ENCODE measurements around the gene TUBB2B.

The TUBB2B gene

DNA sequence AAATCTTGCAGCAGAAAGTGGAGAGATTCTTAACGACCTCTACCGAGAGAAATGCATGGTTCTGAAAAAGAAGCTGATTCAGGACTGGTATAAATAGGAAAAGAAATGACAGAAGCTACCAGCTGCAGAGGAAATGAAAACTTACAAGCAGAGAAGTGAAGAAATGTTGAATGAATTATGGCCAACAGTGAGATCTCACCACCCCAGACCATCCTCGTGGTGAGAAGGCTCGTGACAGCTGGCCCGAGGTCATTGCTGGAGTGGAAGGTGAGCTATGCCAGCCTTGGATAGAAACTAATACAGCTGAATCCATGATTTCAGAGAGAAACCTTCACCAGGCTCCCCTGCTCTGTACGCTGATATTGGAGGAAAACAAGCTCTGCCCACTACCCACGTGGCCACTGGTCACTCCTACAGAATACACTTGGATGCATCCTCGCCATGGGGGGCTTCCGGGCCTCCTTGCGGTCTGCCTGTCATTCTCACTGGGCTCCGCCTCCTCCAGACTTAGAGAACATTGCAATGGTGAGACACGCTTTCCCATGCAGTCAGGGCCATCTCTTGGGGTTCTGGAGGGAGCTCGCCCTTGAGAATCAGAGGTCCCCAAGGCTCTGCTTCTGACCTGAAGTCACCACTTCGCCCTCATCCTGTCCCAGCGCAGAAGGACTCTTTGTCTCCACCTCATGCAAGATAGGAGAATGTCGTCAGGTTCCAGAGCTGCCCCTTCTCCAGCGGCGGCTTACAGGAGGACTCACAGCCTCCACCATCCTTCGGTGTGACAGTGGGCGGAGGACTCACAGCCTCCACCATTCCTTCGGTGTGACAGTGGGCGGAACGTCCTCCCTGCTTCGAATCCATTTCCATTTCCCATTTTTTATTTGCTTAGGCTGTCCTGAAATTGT is 10.6 kb upstream of the TUBB2B start:
- 82% methylated on average over 23 of the region's 24 CpGs for WGBS
- H4K91ac ChIP-seq (ENCODE audit: low read length), result no peak overlapping the region
- H2BK15ac ChIP-seq (ENCODE audit: low read depth, poor library complexity, severe bottlenecking), result no peak overlapping the region
- H2AK5ac ChIP-seq (ENCODE audit: low read length, severe bottlenecking), result no peak overlapping the region
- H3K9me3 ChIP-seq (ENCODE audit: control insufficient read depth, low read length), result no peaks in the 10 kb centered on the region
- H3K27me3 ChIP-seq (ENCODE audit: control insufficient read depth in 1 of 2, insufficient read depth in 1 of 2, low read length in 2 of 2), result peaks cover 3 to 74% of the 10 kb centered on the region in 2 experiments
- no peak overlapping the region for H3K27ac ChIP-seq (ENCODE audit: low read length, poor library complexity, severe bottlenecking)
- H3K14ac ChIP-seq (ENCODE audit: low read length in 2 of 2), result no peak overlapping the region
- no peak overlapping the region for H3K18ac ChIP-seq (ENCODE audit: low read depth in 1 of 2, low read length in 2 of 2)
- H2BK12ac ChIP-seq (ENCODE audit: low read length in 2 of 2), result no peak overlapping the region
- H3K4me3 ChIP-seq (ENCODE audit: insufficient read depth in 1 of 2, low read depth in 1 of 2, low read length in 2 of 2), result no peak overlapping the region
- H4K8ac ChIP-seq (ENCODE audit: low read length), result no peak overlapping the region
- no peak overlapping the region for H2BK120ac ChIP-seq (ENCODE audit: low read depth, low read length)
- H3K4me1 ChIP-seq (ENCODE audit: control insufficient read depth, insufficient read depth, low read depth, low read length), result no peaks in the 10 kb centered on the region
- H3K79me1 ChIP-seq (replicated peaks; ENCODE audit: low read length, poor library complexity, severe bottlenecking), result no peaks in the 10 kb centered on the region
- H3K23ac ChIP-seq (ENCODE audit: low read length in 2 of 2), result peak overlapping the region in 1 of 2 experiments; percentile 71
- no peak overlapping the region for H3K4ac ChIP-seq (ENCODE audit: low read depth in 1 of 2, low read length in 2 of 2)
- DNase-seq, result no peak
- no peak overlapping the region for H2AFZ ChIP-seq (ENCODE audit: low read depth, low read length)
- H3K4me2 ChIP-seq (ENCODE audit: low read length, poor library complexity, severe bottlenecking), result no peak overlapping the region
- H3K9ac ChIP-seq (ENCODE audit: low read length), result no peak overlapping the region
- H3K36me3 ChIP-seq (ENCODE audit: control insufficient read depth in 1 of 2, insufficient read depth in 2 of 2, low read depth in 1 of 2, low read length in 2 of 2), result no peaks in the 10 kb centered on the region
- H2BK5ac ChIP-seq (ENCODE audit: low read depth, low read length, poor library complexity, severe bottlenecking), result no peak overlapping the region

- no peak for DNase-seq
- H2BK12ac ChIP-seq (ENCODE audit: low read length in 2 of 2), result no peak overlapping the region
- no peak overlapping the region for H4K91ac ChIP-seq (ENCODE audit: low read length)
- H3K4me1 ChIP-seq (ENCODE audit: control insufficient read depth, insufficient read depth, low read depth, low read length), result no peaks in the 10 kb centered on the region
- H2BK5ac ChIP-seq (ENCODE audit: low read depth, low read length, poor library complexity, severe bottlenecking), result no peak overlapping the region
- H3K18ac ChIP-seq (ENCODE audit: low read depth in 1 of 2, low read length in 2 of 2), result no peak overlapping the region
- no peaks in the 10 kb centered on the region for H3K36me3 ChIP-seq (ENCODE audit: control insufficient read depth in 1 of 2, insufficient read depth in 2 of 2, low read depth in 1 of 2, low read length in 2 of 2)
- H2BK120ac ChIP-seq (ENCODE audit: low read depth, low read length), result no peak overlapping the region
- H3K4me2 ChIP-seq (ENCODE audit: low read length, poor library complexity, severe bottlenecking), result no peak overlapping the region
- H3K9me3 ChIP-seq (ENCODE audit: control insufficient read depth, low read length), result no peaks in the 10 kb centered on the region
- no peak overlapping the region for H3K27ac ChIP-seq (ENCODE audit: low read length, poor library complexity, severe bottlenecking)
- no peak overlapping the region for H3K23ac ChIP-seq (ENCODE audit: low read length in 2 of 2)
- no peak overlapping the region for H3K9ac ChIP-seq (ENCODE audit: low read length)
- no peak overlapping the region for H2AK5ac ChIP-seq (ENCODE audit: low read length, severe bottlenecking)
- H2BK15ac ChIP-seq (ENCODE audit: low read depth, poor library complexity, severe bottlenecking), result no peak overlapping the region
- H3K27me3 ChIP-seq (ENCODE audit: control insufficient read depth in 1 of 2, insufficient read depth in 1 of 2, low read length in 2 of 2), result peaks cover 3 to 90% of the 10 kb centered on the region in 2 experiments
- H4K8ac ChIP-seq (ENCODE audit: low read length), result no peak overlapping the region
- no peak overlapping the region for H2AFZ ChIP-seq (ENCODE audit: low read depth, low read length)
- no peaks in the 10 kb centered on the region for H3K79me1 ChIP-seq (replicated peaks; ENCODE audit: low read length, poor library complexity, severe bottlenecking)
- H3K4me3 ChIP-seq (ENCODE audit: insufficient read depth in 1 of 2, low read depth in 1 of 2, low read length in 2 of 2), result no peak overlapping the region
- H3K4ac ChIP-seq (ENCODE audit: low read depth in 1 of 2, low read length in 2 of 2), result no peak overlapping the region
- 100% methylated on average over 2 of the region's 3 CpGs for WGBS
- H3K14ac ChIP-seq (ENCODE audit: low read length in 2 of 2), result no peak overlapping the region
These were observed 8.6 kb upstream of the TUBB2B start for GRCh38 chr6:3236005-3236404.

DNA sequence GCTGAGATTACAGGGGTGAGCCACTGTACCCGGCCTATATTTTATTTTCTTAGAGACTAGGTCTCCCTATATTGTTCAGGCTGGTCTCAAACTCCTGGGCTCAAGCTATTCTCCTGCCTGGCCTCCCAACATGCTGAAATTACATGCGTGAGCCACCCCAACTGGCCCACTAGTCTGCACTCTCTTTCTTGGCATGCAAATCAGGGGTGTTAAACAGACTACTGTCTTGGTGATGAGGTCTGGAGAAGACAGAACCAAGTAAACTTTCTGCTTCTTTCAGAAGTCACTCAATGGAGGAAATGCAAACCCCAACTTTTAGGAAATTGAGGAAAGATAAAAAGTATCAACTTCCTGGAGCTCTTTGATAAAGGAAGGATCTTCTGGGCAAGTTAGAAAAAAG is 8.0 kb upstream of the TUBB2B start:
- Histone ChIP-seq H2BK120ac (ENCODE audit: low read depth, low read length) (no peak overlapping the region), H2AFZ (ENCODE audit: low read depth, low read length) (no peak overlapping the region), H2BK15ac (ENCODE audit: low read depth, poor library complexity, severe bottlenecking) (no peak overlapping the region), H3K4ac (ENCODE audit: low read depth in 1 of 2, low read length in 2 of 2) (no peak overlapping the region), H4K8ac (ENCODE audit: low read length) (no peak overlapping the region), H3K4me3 (ENCODE audit: insufficient read depth in 1 of 2, low read depth in 1 of 2, low read length in 2 of 2) (no peak overlapping the region), H3K36me3 (ENCODE audit: control insufficient read depth in 1 of 2, insufficient read depth in 2 of 2, low read depth in 1 of 2, low read length in 2 of 2) (no peaks in the 10 kb centered on the region), H3K23ac (ENCODE audit: low read length in 2 of 2) (no peak overlapping the region), H4K91ac (ENCODE audit: low read length) (no peak overlapping the region), H2BK5ac (ENCODE audit: low read depth, low read length, poor library complexity, severe bottlenecking) (no peak overlapping the region), H3K9ac (ENCODE audit: low read length) (no peak overlapping the region), H3K27ac (ENCODE audit: low read length, poor library complexity, severe bottlenecking) (no peak overlapping the region), H3K79me1 (replicated peaks; ENCODE audit: low read length, poor library complexity, severe bottlenecking) (no peaks in the 10 kb centered on the region), H3K27me3 (ENCODE audit: control insufficient read depth in 1 of 2, insufficient read depth in 1 of 2, low read length in 2 of 2) (peaks cover 3 to 92% of the 10 kb centered on the region in 2 experiments), H3K9me3 (ENCODE audit: control insufficient read depth, low read length) (no peaks in the 10 kb centered on the region), H3K18ac (ENCODE audit: low read depth in 1 of 2, low read length in 2 of 2) (no peak overlapping the region), H3K4me2 (ENCODE audit: low read length, poor library complexity, severe bottlenecking) (no peak overlapping the region), H2AK5ac (ENCODE audit: low read length, severe bottlenecking) (no peak overlapping the region), H3K14ac (ENCODE audit: low read length in 2 of 2) (no peak overlapping the region), H3K4me1 (ENCODE audit: control insufficient read depth, insufficient read depth, low read depth, low read length) (no peaks in the 10 kb centered on the region), H2BK12ac (ENCODE audit: low read length in 2 of 2) (no peak overlapping the region)
- 67% methylated on average over 1 of the region's 2 CpGs for WGBS
- DNase-seq, result no peak

DNA sequence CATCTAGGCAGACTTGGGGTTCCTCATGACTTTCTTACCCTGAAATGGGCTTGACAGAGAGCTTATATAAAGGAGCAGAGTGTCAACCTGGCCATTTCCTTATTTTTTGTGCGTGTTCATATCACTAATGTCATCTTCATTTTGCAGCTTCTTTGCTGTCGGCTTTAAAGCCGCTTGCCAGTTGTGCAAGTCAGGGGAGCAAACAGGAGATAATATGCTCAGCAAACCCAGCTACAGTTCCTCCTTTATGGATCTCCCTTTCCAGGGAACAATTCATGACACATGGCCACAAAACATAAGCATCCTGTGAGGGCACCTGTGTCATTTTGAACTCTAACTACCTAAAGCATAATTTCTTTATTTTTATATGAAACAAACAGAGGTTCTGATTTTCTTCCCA is 6.5 kb upstream of the TUBB2B start:
- H3K4ac ChIP-seq (ENCODE audit: low read depth in 1 of 2, low read length in 2 of 2), result no peak overlapping the region
- H4K8ac ChIP-seq (ENCODE audit: low read length), result no peak overlapping the region
- H3K23ac ChIP-seq (ENCODE audit: low read length in 2 of 2), result no peak overlapping the region
- no peak overlapping the region for H3K4me3 ChIP-seq (ENCODE audit: insufficient read depth in 1 of 2, low read depth in 1 of 2, low read length in 2 of 2)
- H2BK5ac ChIP-seq (ENCODE audit: low read depth, low read length, poor library complexity, severe bottlenecking), result no peak overlapping the region
- H2BK12ac ChIP-seq (ENCODE audit: low read length in 2 of 2), result no peak overlapping the region
- peaks cover 10% of the 10 kb centered on the region for H3K4me1 ChIP-seq (ENCODE audit: control insufficient read depth, insufficient read depth, low read depth, low read length)
- H3K27ac ChIP-seq (ENCODE audit: low read length, poor library complexity, severe bottlenecking), result no peak overlapping the region
- no peak overlapping the region for H2AFZ ChIP-seq (ENCODE audit: low read depth, low read length)
- no peak overlapping the region for H3K14ac ChIP-seq (ENCODE audit: low read length in 2 of 2)
- peaks cover 18 to 92% of the 10 kb centered on the region in 2 experiments for H3K27me3 ChIP-seq (ENCODE audit: control insufficient read depth in 1 of 2, insufficient read depth in 1 of 2, low read length in 2 of 2)
- H3K18ac ChIP-seq (ENCODE audit: low read depth in 1 of 2, low read length in 2 of 2), result no peak overlapping the region
- no peaks in the 10 kb centered on the region for H3K36me3 ChIP-seq (ENCODE audit: control insufficient read depth in 1 of 2, insufficient read depth in 2 of 2, low read depth in 1 of 2, low read length in 2 of 2)
- no peaks in the 10 kb centered on the region for H3K9me3 ChIP-seq (ENCODE audit: control insufficient read depth, low read length)
- H2BK15ac ChIP-seq (ENCODE audit: low read depth, poor library complexity, severe bottlenecking), result no peak overlapping the region
- no peak for DNase-seq
- no peak overlapping the region for H3K9ac ChIP-seq (ENCODE audit: low read length)
- H2BK120ac ChIP-seq (ENCODE audit: low read depth, low read length), result no peak overlapping the region
- H4K91ac ChIP-seq (ENCODE audit: low read length), result no peak overlapping the region
- no peak overlapping the region for H2AK5ac ChIP-seq (ENCODE audit: low read length, severe bottlenecking)
- WGBS, result 97% methylated on average over 3 of the region's 3 CpGs
- peaks cover 4% of the 10 kb centered on the region for H3K79me1 ChIP-seq (replicated peaks; ENCODE audit: low read length, poor library complexity, severe bottlenecking)
- H3K4me2 ChIP-seq (ENCODE audit: low read length, poor library complexity, severe bottlenecking), result no peak overlapping the region

All from mesenchymal stem cell (in vitro differentiated cells and primary cell).